ENCODE results near the gene RALA.

Gene RALA

GRCh38 chr7:39602351-39602750 lies 21.0 kb upstream of the RALA start:
- no peak overlapping the region for H3K4me3 ChIP-seq (ENCODE audit: low read depth, low read length)
- no peak for DNase-seq (ENCODE audit: low read depth)
- no peak for TF ChIP-seq MYC (IDR thresholded peaks at IDR 0.05; ENCODE audit: low read depth, low read length)
- TF ChIP-seq MAX (IDR thresholded peaks at IDR 0.05; ENCODE audit: low read depth, low read length) = no peak
- TF ChIP-seq POLR2A (IDR thresholded peaks at IDR 0.05; ENCODE audit: extremely low read depth, insufficient read length) = no peak
- TF ChIP-seq CTCF (IDR thresholded peaks at IDR 0.05; ENCODE audit: low read depth, low read length) = no peak

- no peak overlapping the region for H3K4me3 ChIP-seq (ENCODE audit: low read depth, low read length)
- no peak for TF ChIP-seq MYC (IDR thresholded peaks at IDR 0.05; ENCODE audit: low read depth, low read length)
- TF ChIP-seq CTCF (IDR thresholded peaks at IDR 0.05; ENCODE audit: low read depth, low read length) = no peak
- no peak for TF ChIP-seq MAX (IDR thresholded peaks at IDR 0.05; ENCODE audit: low read depth, low read length)
- TF ChIP-seq POLR2A (IDR thresholded peaks at IDR 0.05; ENCODE audit: extremely low read depth, insufficient read length) = no peak
- no peak for DNase-seq (ENCODE audit: low read depth)
These were observed 19.4 kb upstream of the RALA start for GRCh38 chr7:39603924-39604323.

GRCh38 chr7:39605087-39605486 lies 18.3 kb upstream of the RALA start:
- no peak for TF ChIP-seq MAX (IDR thresholded peaks at IDR 0.05; ENCODE audit: low read depth, low read length)
- TF ChIP-seq MYC (IDR thresholded peaks at IDR 0.05; ENCODE audit: low read depth, low read length) = no peak
- TF ChIP-seq POLR2A (IDR thresholded peaks at IDR 0.05; ENCODE audit: extremely low read depth, insufficient read length) = no peak
- TF ChIP-seq CTCF (IDR thresholded peaks at IDR 0.05; ENCODE audit: low read depth, low read length) = no peak
- no peak for DNase-seq (ENCODE audit: low read depth)
- H3K4me3 ChIP-seq (ENCODE audit: low read depth, low read length) = no peak overlapping the region

- no peak for DNase-seq (ENCODE audit: low read depth)
- TF ChIP-seq MYC (IDR thresholded peaks at IDR 0.05; ENCODE audit: low read depth, low read length) (no peak), POLR2A (IDR thresholded peaks at IDR 0.05; ENCODE audit: extremely low read depth, insufficient read length) (no peak), MAX (IDR thresholded peaks at IDR 0.05; ENCODE audit: low read depth, low read length) (no peak), CTCF (IDR thresholded peaks at IDR 0.05; ENCODE audit: low read depth, low read length) (no peak)
- H3K4me3 ChIP-seq (ENCODE audit: low read depth, low read length) = no peak overlapping the region
These were observed 17.0 kb upstream of the RALA start for GRCh38 chr7:39606352-39606751.

GRCh38 chr7:39606941-39607340 lies 16.4 kb upstream of the RALA start:
- H3K4me3 ChIP-seq (ENCODE audit: low read depth, low read length) = no peak overlapping the region
- DNase-seq (ENCODE audit: low read depth) = no peak
- TF ChIP-seq MYC (IDR thresholded peaks at IDR 0.05; ENCODE audit: low read depth, low read length) = no peak
- TF ChIP-seq CTCF (IDR thresholded peaks at IDR 0.05; ENCODE audit: low read depth, low read length) = no peak
- no peak for TF ChIP-seq MAX (IDR thresholded peaks at IDR 0.05; ENCODE audit: low read depth, low read length)
- no peak for TF ChIP-seq POLR2A (IDR thresholded peaks at IDR 0.05; ENCODE audit: extremely low read depth, insufficient read length)

GRCh38 chr7:39607865-39608264 lies 15.5 kb upstream of the RALA start:
- H3K4me3 ChIP-seq (ENCODE audit: low read depth, low read length) = no peak overlapping the region
- no peak for DNase-seq (ENCODE audit: low read depth)
- TF ChIP-seq POLR2A (IDR thresholded peaks at IDR 0.05; ENCODE audit: extremely low read depth, insufficient read length) (no peak), MAX (IDR thresholded peaks at IDR 0.05; ENCODE audit: low read depth, low read length) (no peak)

Measured in NB4 (cell line).